ENCODE results near the gene CCHCR1. TPM values are rescaled to one million over a fixed set of nuclear protein-coding genes. Genes with fewer than 3 reads are reported as not detected.
A peak's percentile ranks its signal among the peaks of the same experiment; 100 is the strongest.

The CCHCR1 gene
- total and polyA plus RNA-seq, 9 of the 15 experiments (the other 6 are each of a cell fraction or from before 2014, with no cell fraction given), result 1.2 to 47.3 (median 32.0) TPM

GRCh38 chr6:31158140-31158862, 699 bp upstream of the CCHCR1 start, which contains the start of gene TCF19 (continued):
- TF ChIP-seq ZNF140 (CRISPR knock-in tag; IDR thresholded peaks at IDR 0.05), result no peak
- TF ChIP-seq ZNF589 (CRISPR knock-in tag; IDR thresholded peaks at IDR 0.05; ENCODE audit: low read depth), result no peak
- no peak for TF ChIP-seq RAD21 (CRISPR knock-in tag; conservative IDR thresholded peaks at IDR 0.05 in 1 of 2, IDR thresholded peaks at IDR 0.05 in 1 of 2)
- no peak for TF ChIP-seq TFAM (CRISPR knock-in tag; conservative IDR thresholded peaks at IDR 0.05)
- TF ChIP-seq PREB (CRISPR knock-in tag; IDR thresholded peaks at IDR 0.05), result no peak
- TF ChIP-seq DIDO1 (tag; IDR thresholded peaks at IDR 0.05; ENCODE audit: low read depth), result peak; percentile 19; the same call in 1 of the 2 replicates
- no peak for TF ChIP-seq ZNF696 (CRISPR knock-in tag; conservative IDR thresholded peaks at IDR 0.05)
- TF ChIP-seq BRCA1 (IDR thresholded peaks at IDR 0.05), result no peak
- no peak for TF ChIP-seq BRCA1 (CRISPR knock-in tag; IDR thresholded peaks at IDR 0.05)
- TF ChIP-seq NFE2L1 (tag; IDR thresholded peaks at IDR 0.05; ENCODE audit: borderline replicate concordance, low read depth), result no peak
- no peak for TF ChIP-seq TSC22D4 (tag; IDR thresholded peaks at IDR 0.05)
- TF ChIP-seq CEBPZ (IDR thresholded peaks at IDR 0.05; ENCODE audit: borderline replicate concordance, low read depth, low read length), result peak; percentile 92
- TF ChIP-seq TAF1 (IDR thresholded peaks at IDR 0.05; ENCODE audit: control insufficient read depth, extremely low read depth, insufficient read depth, low read length, severe bottlenecking), result peak; percentile 78
- no peak for TF ChIP-seq ATF2 (CRISPR knock-in tag; IDR thresholded peaks at IDR 0.05)
- no peak for TF ChIP-seq EWSR1 (IDR thresholded peaks at IDR 0.05; ENCODE audit: borderline replicate concordance, low read depth, partially characterized antibody)
